NOMO-1 treated with DMSO at 0.1 percent for 48 hours (cell line): ENCODE measurements around the gene CMPK1.

Experiments used
- DNase-seq: peaks from one replicate; lab custom pipeline; 2025; ENCODE audit not compliant: unreplicated experiment; lab: John Stamatoyannopoulos, UW

The CMPK1 gene

DNA sequence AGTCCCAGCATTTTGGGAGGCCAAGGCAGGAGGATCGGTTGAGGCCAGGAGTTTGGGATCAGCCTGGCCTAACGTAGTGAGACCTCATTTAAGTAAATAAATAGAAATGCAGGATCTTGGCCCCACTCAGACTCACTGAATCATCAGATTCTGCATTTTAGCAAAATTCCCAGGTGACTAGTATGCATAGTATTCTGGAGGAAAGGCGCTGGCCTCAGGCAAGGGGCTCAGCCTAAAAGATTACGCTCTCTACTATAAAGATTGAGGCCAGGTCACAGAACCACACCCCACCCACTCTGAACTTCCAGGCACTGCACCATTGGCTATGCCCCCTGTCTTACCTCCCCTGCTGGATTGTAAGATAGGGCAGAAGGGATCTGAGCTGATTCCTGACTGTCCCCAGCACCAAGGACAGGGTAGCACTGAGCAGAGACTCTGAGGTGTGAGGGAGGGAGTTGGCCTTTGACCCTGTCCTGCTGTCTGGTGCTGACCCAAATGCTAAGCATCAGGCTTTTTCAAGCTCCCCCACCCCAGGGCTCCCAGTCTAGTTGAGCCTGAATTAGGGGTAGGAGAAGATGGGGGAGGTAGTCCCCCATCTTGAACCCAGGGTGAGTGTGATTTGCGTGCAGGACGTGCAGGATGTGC is 85.2 kb downstream of the CMPK1 start:
- no peak for DNase-seq

DNA sequence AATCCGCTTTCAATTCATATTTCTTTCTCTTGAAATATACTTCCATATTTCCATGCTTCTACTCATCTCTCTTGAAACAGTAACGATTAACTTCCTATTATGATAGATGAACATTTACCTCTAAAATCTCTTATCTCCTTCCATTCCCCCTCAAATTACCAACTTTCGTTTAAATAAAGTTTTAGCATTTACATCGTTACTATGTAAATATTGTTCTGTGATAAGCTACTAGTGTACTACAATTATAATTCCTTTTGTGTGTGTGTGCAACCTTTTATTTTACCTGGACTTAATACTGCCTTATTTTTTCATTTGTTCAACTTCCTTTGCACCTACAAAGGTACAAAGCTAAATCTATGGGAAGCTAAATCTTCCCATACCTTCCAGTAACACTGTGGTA is 87.0 kb downstream of the CMPK1 start:
- DNase-seq: no peak

DNA sequence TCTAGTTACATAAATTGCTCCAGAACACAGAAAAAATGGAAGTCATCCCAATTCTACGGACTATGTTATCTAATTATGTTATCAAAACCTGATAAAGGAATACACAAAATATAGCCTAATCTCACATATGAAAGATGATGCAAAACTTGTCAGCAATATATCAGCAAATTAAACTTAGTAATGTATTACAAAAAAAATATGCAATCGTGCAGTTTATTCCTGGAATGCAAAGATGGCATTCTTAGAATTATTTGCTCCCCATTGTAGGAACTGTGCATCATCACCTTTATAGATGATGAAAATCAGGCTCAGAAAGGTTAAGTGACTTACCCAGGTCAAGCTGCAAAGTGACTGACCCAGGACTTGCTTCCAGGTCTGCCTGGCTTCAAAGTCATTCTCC is 90.3 kb downstream of the CMPK1 start:
- no peak for DNase-seq

DNA sequence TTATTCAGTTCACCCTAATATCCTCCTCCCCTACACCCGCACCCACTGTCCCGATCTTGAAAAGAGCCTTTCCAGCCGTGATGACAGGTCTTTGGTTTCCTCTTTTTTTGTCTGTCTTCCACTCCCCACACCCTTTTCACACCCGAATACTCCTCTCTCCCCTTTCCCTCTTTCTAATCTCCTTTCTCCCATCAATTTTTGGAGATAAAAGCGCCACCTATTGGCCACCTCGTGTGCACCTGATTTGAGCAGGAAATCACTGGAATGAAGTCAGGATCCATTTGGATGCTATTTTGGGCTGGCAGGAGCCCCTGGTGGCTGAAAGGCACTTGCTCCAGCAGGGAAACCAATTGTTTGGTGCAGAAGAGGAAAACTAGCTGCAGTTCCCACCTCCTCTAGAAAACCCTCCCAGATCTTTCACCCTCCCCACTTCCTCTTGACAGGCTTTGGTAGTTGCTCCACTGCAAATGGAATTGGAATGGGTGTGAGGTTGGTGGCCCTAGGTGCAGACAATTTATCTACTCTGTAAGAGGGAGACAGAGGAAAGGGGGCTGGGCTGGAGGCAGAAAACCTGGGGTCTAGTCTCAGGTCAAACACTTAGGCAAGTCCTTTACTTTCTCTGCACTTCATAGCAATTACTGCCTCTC is 90.9 kb downstream of the CMPK1 start:
- DNase-seq: no peak
